Activated naive CD4-positive, alpha-beta T cell treated with anti-CD3 and anti-CD28 coated beads, Interleukin-2, amount 50 U/mL, for 72 hours (primary cell): Measurements from ENCODE around the gene PDGFB. TPM values are rescaled to one million over a fixed set of nuclear protein-coding genes. Genes with fewer than 3 reads are reported as not detected.

ENCODE experiments used
- ATAC-seq, 2 donors: fragments of 150-1000 bp; cut with Tn5 transposase; 2 replicates each; pipeline ENCODE4 v1.10.0; 2021; ENCODE audit warnings: mild to moderate bottlenecking in 2 of 2, moderate library complexity in 2 of 2
- DNase-seq, 2 donors: peaks; one replicate each; pipeline ENCODE4 v3.0.0; 2021 to 2022; ENCODE audit warnings: low spot score in 2 of 2
- H3K27ac Mint-ChIP-seq, 2 donors: one replicate each; pipeline ENCODE4 v1.8.0; 2022; ENCODE audit warnings: mild to moderate bottlenecking in 2 of 2, mixed read lengths in 2 of 2
- H3K36me3 Mint-ChIP-seq, 2 donors: one replicate each; pipeline ENCODE4 v1.8.0; 2022; ENCODE audit warnings: mixed read lengths in 2 of 2
- H3K9me3 Mint-ChIP-seq, 2 donors: one replicate each; pipeline ENCODE4 v1.8.0; 2022; ENCODE audit warnings: mixed read lengths in 2 of 2
- total RNA-seq, 2 donors: library from RNA; stranded (reverse); gene quantifications; one replicate each; pipeline ENCODE4 v1.2.3, GENCODE V29; 2022

PDGFB gene
- total RNA-seq, 2 donors from 2014 or later, result 0.46 to 2.9 TPM

- ATAC-seq (no peak), DNase-seq (no peak)
- peaks cover 6% of the 10 kb centered on the region in 2 donors for H3K36me3 Mint-ChIP-seq
- no peak overlapping the region for H3K27ac Mint-ChIP-seq
- H3K9me3 Mint-ChIP-seq, result peaks cover 4 to 9% of the 10 kb centered on the region in 2 donors
These were observed 63.4 kb downstream of the PDGFB start for GRCh38 chr22:39181356-39181755.

GRCh38 chr22:39179841-39180335, 64.9 kb downstream of the PDGFB start:
- ATAC-seq, result no peak
- peaks cover 6% of the 10 kb centered on the region in 2 donors for H3K36me3 Mint-ChIP-seq
- no peak for DNase-seq
- H3K27ac Mint-ChIP-seq, result no peak overlapping the region
- H3K9me3 Mint-ChIP-seq, result peaks cover 4 to 9% of the 10 kb centered on the region in 2 donors

GRCh38 chr22:39179401-39179827, 65.4 kb downstream of the PDGFB start:
- H3K9me3 Mint-ChIP-seq, result peaks cover 4 to 9% of the 10 kb centered on the region in 2 donors
- no peak for ATAC-seq
- DNase-seq, result no peak
- peak overlapping the region in 1 of 2 donors; percentile 34 for H3K27ac Mint-ChIP-seq
- H3K36me3 Mint-ChIP-seq, result peaks cover 6% of the 10 kb centered on the region in 2 donors

DNA sequence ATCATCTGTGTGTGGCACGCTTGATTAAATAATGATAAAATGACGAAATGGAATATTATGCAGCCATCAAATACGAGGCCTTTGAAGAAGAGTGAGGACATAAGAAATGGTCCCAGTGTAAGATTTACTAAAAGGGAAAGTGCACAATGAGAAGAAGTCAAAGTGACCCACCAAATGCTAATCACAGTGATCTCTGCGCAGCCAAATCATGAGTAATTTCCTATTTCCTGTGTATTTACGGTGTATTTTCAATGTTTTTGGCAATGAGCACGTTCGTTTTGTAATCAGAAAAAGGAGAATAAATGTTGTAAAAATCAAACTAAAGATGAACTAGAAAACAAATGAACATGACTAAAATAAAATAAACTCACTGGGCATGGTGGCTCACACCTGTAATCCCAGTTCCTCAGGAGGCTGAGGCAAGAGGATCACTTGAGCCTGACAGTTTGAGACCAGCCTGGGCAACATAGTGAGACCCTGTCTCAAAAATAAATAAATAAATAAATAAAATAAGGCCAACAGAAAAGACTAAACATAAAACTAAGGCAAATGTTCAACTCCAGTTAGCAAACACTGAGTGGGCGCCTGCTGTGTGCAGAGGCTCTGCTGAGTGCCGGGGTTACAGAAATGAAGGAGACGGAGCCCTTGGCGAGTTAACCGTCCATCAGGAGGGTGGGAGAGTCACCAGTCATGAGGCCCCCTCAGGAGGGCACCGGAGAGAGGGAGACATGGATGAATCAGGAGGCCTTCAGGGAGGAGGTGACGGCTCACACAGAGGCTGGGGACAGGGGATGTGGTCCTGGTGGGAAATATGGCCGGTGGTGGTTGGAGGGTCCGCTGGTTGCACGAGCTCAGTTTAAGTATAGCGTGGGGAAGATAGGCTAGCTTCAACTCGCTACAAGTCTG, 66.3 kb downstream of the PDGFB start:
- Mint-ChIP-seq H3K36me3 (peaks cover 6% of the 10 kb centered on the region in 2 donors), H3K9me3 (peaks cover 4 to 9% of the 10 kb centered on the region in 2 donors), H3K27ac (peak overlapping the region in 1 of 2 donors; percentile 20)
- DNase-seq (no peak), ATAC-seq (no peak)

- H3K27ac Mint-ChIP-seq, result no peak overlapping the region
- no peak for ATAC-seq
These were observed 67.0 kb downstream of the PDGFB start for GRCh38 chr22:39177791-39178190.

GRCh38 chr22:39177456-39177775, 67.4 kb downstream of the PDGFB start:
- ATAC-seq, result no peak

More at GRCh38 chr22:39177791-39178190, 67.0 kb downstream of the PDGFB start:
- peaks cover 6% of the 10 kb centered on the region in 2 donors for H3K36me3 Mint-ChIP-seq
- H3K9me3 Mint-ChIP-seq, result peaks cover 4 to 9% of the 10 kb centered on the region in 2 donors
- DNase-seq, result no peak

DNA sequence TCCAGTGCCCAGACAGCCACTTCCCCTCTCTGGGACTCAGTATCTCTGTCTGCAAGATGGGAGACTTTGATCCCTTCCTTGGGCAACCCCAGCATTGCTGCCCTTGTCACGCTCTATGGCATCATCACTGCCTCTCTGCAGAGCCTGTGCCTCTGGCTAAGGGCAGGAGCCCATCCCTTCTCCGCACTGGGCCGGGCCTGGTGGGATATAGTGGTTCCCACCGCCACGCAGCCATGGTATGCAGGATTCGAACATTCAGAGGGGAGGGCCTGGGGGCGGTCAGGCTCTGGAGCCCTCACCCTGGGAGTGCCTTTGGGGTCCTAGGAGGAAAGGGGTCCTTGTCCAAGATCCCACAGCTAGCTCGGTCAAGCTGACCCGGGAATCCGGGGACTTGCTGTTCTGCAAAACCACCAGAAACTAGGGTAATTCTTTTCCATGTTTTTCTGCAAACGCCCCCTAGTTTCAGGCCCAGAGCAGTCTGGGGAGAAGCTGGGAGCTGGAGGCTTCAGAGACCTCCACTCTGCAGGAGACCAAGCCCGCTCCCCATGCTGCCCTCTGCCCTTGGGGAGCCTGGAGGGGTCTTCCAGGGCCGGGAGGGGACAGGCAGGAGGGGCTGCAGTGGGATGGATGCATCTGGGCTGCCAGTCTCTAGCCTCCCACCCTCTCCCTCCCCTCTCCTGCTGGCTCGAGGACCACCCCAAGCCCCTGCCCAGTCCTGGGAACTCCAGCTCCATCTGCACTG, 67.9 kb downstream of the PDGFB start:
- H3K9me3 Mint-ChIP-seq, result peaks cover under 1 to 4% of the 10 kb centered on the region in 2 donors
- DNase-seq (no peak), ATAC-seq (no peak)
- H3K27ac Mint-ChIP-seq, result no peak overlapping the region
- H3K36me3 Mint-ChIP-seq, result peaks cover 6% of the 10 kb centered on the region in 2 donors

More at GRCh38 chr22:39177456-39177775, 67.4 kb downstream of the PDGFB start:
- no peak for DNase-seq
- Mint-ChIP-seq H3K36me3 (peaks cover 6% of the 10 kb centered on the region in 2 donors), H3K27ac (no peak overlapping the region), H3K9me3 (peaks cover 4 to 6% of the 10 kb centered on the region in 2 donors)

GRCh38 chr22:39176143-39176713, 68.6 kb downstream of the PDGFB start:
- ATAC-seq (no peak), DNase-seq (no peak)
- Mint-ChIP-seq H3K9me3 (peaks cover 0 to 4% of the 10 kb centered on the region in 2 donors), H3K36me3 (peaks cover 3 to 6% of the 10 kb centered on the region in 2 donors), H3K27ac (no peak overlapping the region)

DNA sequence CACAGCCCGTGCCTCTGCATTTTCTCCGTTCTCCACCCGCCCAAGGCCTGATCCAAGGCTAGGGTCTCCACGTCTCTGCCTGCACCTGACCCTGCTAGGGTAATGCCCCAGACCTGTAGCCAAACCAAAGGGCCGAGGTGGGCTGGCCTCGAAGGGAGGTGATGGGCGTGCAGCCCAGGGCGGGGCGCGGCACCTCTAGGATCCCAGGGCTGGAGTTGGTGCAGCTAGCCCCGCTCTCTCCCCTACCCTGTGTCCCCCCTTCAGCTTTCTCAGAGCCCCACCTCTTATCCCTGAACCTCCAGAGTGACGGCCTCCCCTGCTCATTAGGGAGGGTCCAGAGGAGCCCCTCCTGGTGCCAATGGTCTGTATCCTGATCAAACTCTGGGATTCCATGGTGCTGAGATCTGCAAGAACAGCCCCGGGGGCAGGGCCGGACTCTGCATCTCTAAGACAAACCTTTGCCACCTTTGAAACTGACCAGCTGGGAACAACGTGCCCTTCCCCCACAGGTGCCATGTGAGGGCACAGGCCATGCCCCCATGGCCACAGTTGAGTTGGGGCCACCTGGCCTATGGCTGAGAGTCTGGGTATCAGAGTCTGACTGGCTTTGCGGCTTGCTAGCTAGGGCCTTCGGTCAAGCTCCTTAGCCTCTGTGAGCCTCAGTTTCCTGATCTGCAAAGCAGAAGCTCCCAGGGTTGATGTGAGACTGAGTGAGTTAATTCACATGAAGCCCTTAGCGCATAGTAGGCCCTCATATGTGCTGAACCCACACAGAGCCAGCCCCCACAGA, 69.2 kb downstream of the PDGFB start:
- Mint-ChIP-seq H3K9me3 (peaks cover 0 to 1% of the 10 kb centered on the region in 2 donors), H3K36me3 (peaks cover 0 to under 1% of the 10 kb centered on the region in 2 donors), H3K27ac (no peak overlapping the region)
- DNase-seq (peak in 1 of 2 donors; percentile 50), ATAC-seq (no peak)

DNA sequence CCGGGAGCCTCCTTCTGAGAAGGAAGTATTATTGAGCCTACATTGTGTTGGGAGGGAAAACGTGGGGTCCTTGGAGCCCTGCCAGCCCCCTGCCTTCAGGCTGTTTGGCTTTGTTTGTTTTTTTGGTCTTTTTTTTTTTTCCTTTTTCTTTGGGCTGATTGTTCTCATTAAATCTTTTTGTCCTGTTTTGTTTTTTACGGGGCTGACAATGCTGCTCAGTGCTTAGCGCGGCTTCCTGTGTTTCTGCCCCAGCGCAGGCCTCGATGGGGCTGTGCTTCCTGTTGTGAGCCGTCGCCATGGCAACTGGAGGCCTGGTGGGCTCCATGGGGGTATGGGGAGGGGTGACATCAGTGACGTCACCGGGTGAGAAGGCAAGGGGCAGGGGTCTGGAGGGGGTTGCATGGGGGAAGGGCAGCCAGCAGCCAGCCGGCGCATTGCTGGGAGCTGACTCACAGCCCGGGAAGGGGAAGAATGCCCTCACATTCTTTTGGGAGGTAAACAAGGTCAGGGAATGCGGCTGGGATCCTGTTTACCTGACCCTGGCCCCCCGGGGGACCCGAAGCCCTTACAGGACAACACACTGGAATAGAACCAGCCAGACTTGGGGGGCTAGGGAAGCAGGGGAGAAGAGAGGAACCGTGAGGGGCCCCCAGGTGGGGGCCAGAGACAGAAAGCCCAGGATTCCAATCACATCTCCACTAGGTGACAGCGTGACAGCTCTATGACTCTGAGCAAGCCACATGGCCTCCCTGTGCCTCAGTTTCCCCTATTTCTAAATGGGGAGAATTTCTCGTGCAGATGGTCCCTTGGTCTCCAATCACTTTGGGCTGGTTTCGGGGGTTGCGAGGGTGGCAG, 70.1 kb downstream of the PDGFB start:
- Mint-ChIP-seq H3K9me3 (no peaks in the 10 kb centered on the region), H3K27ac (peak overlapping the region; percentile 0 to 31), H3K36me3 (no peaks in the 10 kb centered on the region)
- DNase-seq (peak; percentile 41 to 55), ATAC-seq (no peak)

- ATAC-seq, result peak; percentile 33 to 63
- peak overlapping the region; percentile 0 to 31 for H3K27ac Mint-ChIP-seq
These were observed 70.8 kb downstream of the PDGFB start for GRCh38 chr22:39173787-39174497.

More at GRCh38 chr22:39173787-39174497, 70.8 kb downstream of the PDGFB start:
- peak in 1 of 2 donors; percentile 62 for DNase-seq
- Mint-ChIP-seq H3K9me3 (no peaks in the 10 kb centered on the region), H3K36me3 (no peaks in the 10 kb centered on the region)
